ENCODE results near the gene ENPP6.

Gene ENPP6

GRCh38 chr4:184154199-184154598, 63.5 kb downstream of the ENPP6 start:
- no peak for DNase-seq (ENCODE audit: extremely low read depth, low read depth)
- TF ChIP-seq CTCF (IDR thresholded peaks at IDR 0.05; ENCODE audit: low read depth, low read length) = no peak

- no peak for TF ChIP-seq CTCF (IDR thresholded peaks at IDR 0.05; ENCODE audit: low read depth, low read length)
- no peak for DNase-seq (ENCODE audit: extremely low read depth, low read depth)
Measured at GRCh38 chr4:184153781-184154180, 63.9 kb downstream of the ENPP6 start.

- no peak for TF ChIP-seq CTCF (IDR thresholded peaks at IDR 0.05; ENCODE audit: low read depth, low read length)
Measured at GRCh38 chr4:184151988-184152485, 65.6 kb downstream of the ENPP6 start.

GRCh38 chr4:184150102-184150839, 67.4 kb downstream of the ENPP6 start:
- TF ChIP-seq CTCF (IDR thresholded peaks at IDR 0.05; ENCODE audit: low read depth, low read length) = no peak
- DNase-seq (ENCODE audit: extremely low read depth, low read depth) = no peak

More at GRCh38 chr4:184151988-184152485, 65.6 kb downstream of the ENPP6 start:
- DNase-seq (ENCODE audit: extremely low read depth, low read depth) = no peak

GRCh38 chr4:184148738-184149637, 68.7 kb downstream of the ENPP6 start:
- DNase-seq (ENCODE audit: extremely low read depth, low read depth) = no peak
- no peak for TF ChIP-seq CTCF (IDR thresholded peaks at IDR 0.05; ENCODE audit: low read depth, low read length)

GRCh38 chr4:184147858-184148737, 69.6 kb downstream of the ENPP6 start:
- no peak for TF ChIP-seq CTCF (IDR thresholded peaks at IDR 0.05; ENCODE audit: low read depth, low read length)
- no peak for DNase-seq (ENCODE audit: extremely low read depth, low read depth)

All from AG09319 (cell line).